IMR-90 (cell line): ENCODE measurements around the gene IL5RA. TPM values are rescaled to one million over a fixed set of nuclear protein-coding genes. Genes with fewer than 3 reads are reported as not detected.

Experiments used
- ATAC-seq: fragments of 200-7000 bp; cut with Tn5 transposase; 2 replicates; pipeline ENCODE4 v1.9.1; 2020; ENCODE audit warnings: low read depth, mild to moderate bottlenecking, moderate library complexity
- Bru-seq: library from RNA; stranded (reverse); fragments of 400-500 nt; gene quantifications from one replicate; lab custom pipeline; 2021; lab: Mats Ljungman, UMichigan
- BruChase-seq, 2 experiments: library from RNA; stranded (reverse); fragments of 400-500 nt; gene quantifications; one replicate each; lab custom pipeline; 2021; lab: Mats Ljungman, UMichigan
- BruUV-seq: library from RNA; stranded (reverse); fragments of 400-500 nt; replicated peaks from 2 replicates; lab custom pipeline; 2021; lab: Mats Ljungman, UMichigan
- CTCF ChIA-PET: fragments of 300-600 bp; formaldehyde crosslinking; extraction: SDS; loops from one replicate; lab custom pipeline; 2021; ENCODE audit warnings: antibody characterized with exemption; lab: Yijun Ruan, JAX
- POLR2A ChIA-PET: fragments of 300-600 bp; sonication (Branson Sonifier 250); formaldehyde crosslinking; loops from one replicate; lab custom pipeline; 2022; ENCODE audit warnings: antibody characterized with exemption; ENCODE audit not compliant: unreplicated experiment; lab: Charles Lee
- DNase-seq: peaks from one replicate; pipeline ENCODE4 v3.0.0; 2013
- H2AFZ ChIP-seq: replicated peaks from 2 replicates; pipeline ENCODE3; 2013; ENCODE audit warnings: low read length, mild to moderate bottlenecking; ENCODE audit not compliant: poor library complexity
- H2AK5ac ChIP-seq: 2 replicates; pipeline ENCODE4 v1.6.1; 2013; ENCODE audit warnings: low read depth, low read length, inconsistent platforms
- H2AK9ac ChIP-seq: replicated peaks from 2 replicates; pipeline ENCODE3; 2013; ENCODE audit warnings: mild to moderate bottlenecking, low read depth, low read length, moderate library complexity; ENCODE audit not compliant: poor library complexity
- H2BK120ac ChIP-seq: 2 replicates; pipeline ENCODE4 v1.6.1; 2013; ENCODE audit warnings: low read depth, low read length, inconsistent platforms
- H2BK15ac ChIP-seq: 3 replicates; pipeline ENCODE4 v1.6.1; 2013; ENCODE audit warnings: low read depth, low read length, inconsistent platforms
- H2BK20ac ChIP-seq: 2 replicates; pipeline ENCODE4 v1.6.1; 2013; ENCODE audit warnings: low read depth, mild to moderate bottlenecking, inconsistent platforms, low read length, moderate library complexity
- H2BK5ac ChIP-seq: 2 replicates; pipeline ENCODE4 v1.6.1; 2013; ENCODE audit warnings: mild to moderate bottlenecking, low read depth, low read length, inconsistent platforms; ENCODE audit not compliant: poor library complexity, severe bottlenecking
- H3K14ac ChIP-seq: replicated peaks from 2 replicates; pipeline ENCODE4 v1.6.1; 2013; ENCODE audit warnings: low read depth, low read length, inconsistent platforms
- H3K18ac ChIP-seq: 2 replicates; pipeline ENCODE4 v1.6.1; 2013; ENCODE audit warnings: low read depth, low read length, control low read depth
- H3K23ac ChIP-seq: 2 replicates; pipeline ENCODE4 v1.6.1; 2013; ENCODE audit warnings: low read depth, low read length, inconsistent platforms
- H3K27ac ChIP-seq: 2 replicates; pipeline ENCODE4 v1.5.1; 2013; ENCODE audit warnings: mild to moderate bottlenecking, control low read depth, low read length; ENCODE audit not compliant: insufficient read depth
- H3K27me3 ChIP-seq: 2 replicates; pipeline ENCODE4 v1.6.1; 2013; ENCODE audit warnings: low read length; ENCODE audit not compliant: control insufficient read depth, insufficient read depth
- H3K36me3 ChIP-seq: 2 replicates; pipeline ENCODE4 v1.6.1; 2013; ENCODE audit warnings: low read length, mixed read lengths; ENCODE audit not compliant: control insufficient read depth, insufficient read depth
- H3K4ac ChIP-seq: 2 replicates; pipeline ENCODE4 v1.6.1; 2013; ENCODE audit warnings: low read depth, low read length, inconsistent platforms
- H3K4me1 ChIP-seq: 2 replicates; pipeline ENCODE4 v1.6.1; 2013; ENCODE audit warnings: low read length, mixed read lengths; ENCODE audit not compliant: control insufficient read depth, insufficient read depth
- H3K4me2 ChIP-seq: 2 replicates; pipeline ENCODE4 v1.6.1; 2013; ENCODE audit warnings: low read depth, mild to moderate bottlenecking, control low read depth, low read length, moderate library complexity
- H3K4me3 ChIP-seq: 2 replicates; pipeline ENCODE4 v1.5.1; 2013; ENCODE audit warnings: low read depth, mild to moderate bottlenecking, control low read depth, low read length, moderate library complexity; ENCODE audit not compliant: insufficient read depth
- H3K56ac ChIP-seq: 2 replicates; pipeline ENCODE4 v1.6.1; 2013; ENCODE audit warnings: low read length, inconsistent platforms; ENCODE audit not compliant: insufficient read depth; ENCODE audit errors: extremely low read depth
- H3K79me1 ChIP-seq, 2 experiments: 2 replicates each; pipeline ENCODE4 v1.6.1; 2013; ENCODE audit warnings: low read length in 2 of 2, inconsistent platforms in 1 of 2, low read depth in 1 of 2
- H3K9ac ChIP-seq: 2 replicates; pipeline ENCODE4 v1.6.1; 2013; ENCODE audit warnings: low read depth, low read length, control low read depth
- H3K9me1 ChIP-seq: 2 replicates; pipeline ENCODE4 v1.6.1; 2013; ENCODE audit warnings: low read length, inconsistent platforms; ENCODE audit not compliant: insufficient read depth
- H3K9me3 ChIP-seq: 2 replicates; pipeline ENCODE4 v1.6.1; 2013; ENCODE audit warnings: low read length; ENCODE audit not compliant: control insufficient read depth, insufficient read depth
- H4K20me1 ChIP-seq: 2 replicates; pipeline ENCODE4 v1.6.1; 2013; ENCODE audit warnings: low read length, inconsistent platforms; ENCODE audit not compliant: insufficient read depth
- H4K5ac ChIP-seq: 2 replicates; pipeline ENCODE4 v1.6.1; 2013; ENCODE audit warnings: mild to moderate bottlenecking, low read depth, low read length, control low read depth
- H4K8ac ChIP-seq, 2 experiments: 2 replicates each; pipeline ENCODE4 v1.6.1; 2013; ENCODE audit warnings: low read depth in 2 of 2, low read length in 2 of 2, control low read depth in 1 of 2, inconsistent platforms in 1 of 2
- H4K91ac ChIP-seq: 2 replicates; pipeline ENCODE4 v1.6.1; 2013; ENCODE audit warnings: low read depth, low read length, inconsistent platforms; ENCODE audit not compliant: insufficient read depth
- CEBPB ChIP-seq: IDR thresholded peaks from 2 replicates; pipeline ENCODE4 v1.6.1; 2012; ENCODE audit warnings: low read depth, low read length, improper control_type of control experiment
- MAZ ChIP-seq: IDR thresholded peaks from 2 replicates; pipeline ENCODE4 v1.6.1; 2012; ENCODE audit warnings: low read depth, mild to moderate bottlenecking, low read length, improper control_type of control experiment, moderate library complexity, borderline replicate concordance
- RCOR1 ChIP-seq: IDR thresholded peaks from 2 replicates; pipeline ENCODE4 v1.6.1; 2012; ENCODE audit warnings: mild to moderate bottlenecking, low read length, improper control_type of control experiment; ENCODE audit not compliant: insufficient replicate concordance
- SMC3 ChIP-seq: fragments of 150-350 bp; IDR thresholded peaks from 2 replicates; pipeline ENCODE4 v1.6.1; 2016; ENCODE audit warnings: low read depth, mild to moderate bottlenecking, antibody characterized with exemption, low read length, moderate library complexity
- WGBS, 2 experiments: methylation state at CpG; one replicate each; pipeline versions ENCODE4 v1.1.5 to v1.1.7; 2013; ENCODE audit warnings: missing lambda C conversion rate in 2 of 2; ENCODE audit not compliant: insufficient read length in 1 of 2; ENCODE audit errors: extremely low coverage in 2 of 2; 5-methylcytosine and 5-hydroxymethylcytosine counted together
- dilution Hi-C: fragments of 300-500 bp; cut with HindIII; formaldehyde crosslinking; loops from one replicate; pipeline ENCODE4 v1.14.3; 2018; ENCODE audit warnings: low sequenced_read_pairs; ENCODE audit not compliant: unreplicated experiment
- in situ Hi-C: fragments of 300-500 bp; cut with MboI; formaldehyde crosslinking; loops from 3 replicates; pipeline ENCODE4 v1.14.3; 2019; ENCODE audit warnings: low sequenced_read_pairs, inconsistent platforms, mixed read lengths
- intact Hi-C: fragments of 100-400 bp; cut with micrococcal nuclease; formaldehyde crosslinking; loops from 2 replicates; pipeline ENCODE4 v1.10.0; 2022
- long read RNA-seq: library from polyadenylated mRNA; unstranded; transcript quantifications from one replicate; pipeline ENCODE4 v2.0.0, GENCODE V29; 2021; ENCODE audit not compliant: unreplicated experiment
- polyA plus RNA-seq, 3 experiments: library from polyadenylated mRNA; depleted of rRNA; stranded (reverse); fragments of >200 nt; gene quantifications; 2 replicates each; pipeline ENCODE4 v1.2.3, GENCODE V29; 2012; ENCODE audit warnings: low replicate concordance in 1 of 3
- total RNA-seq: library from RNA; depleted of rRNA; stranded (reverse); fragments of >200 nt; gene quantifications from 2 replicates; pipeline ENCODE4 v1.2.3, GENCODE V29; 2012; rRNA removed

Gene IL5RA, protein sequence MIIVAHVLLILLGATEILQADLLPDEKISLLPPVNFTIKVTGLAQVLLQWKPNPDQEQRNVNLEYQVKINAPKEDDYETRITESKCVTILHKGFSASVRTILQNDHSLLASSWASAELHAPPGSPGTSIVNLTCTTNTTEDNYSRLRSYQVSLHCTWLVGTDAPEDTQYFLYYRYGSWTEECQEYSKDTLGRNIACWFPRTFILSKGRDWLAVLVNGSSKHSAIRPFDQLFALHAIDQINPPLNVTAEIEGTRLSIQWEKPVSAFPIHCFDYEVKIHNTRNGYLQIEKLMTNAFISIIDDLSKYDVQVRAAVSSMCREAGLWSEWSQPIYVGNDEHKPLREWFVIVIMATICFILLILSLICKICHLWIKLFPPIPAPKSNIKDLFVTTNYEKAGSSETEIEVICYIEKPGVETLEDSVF
- total RNA-seq, result not detected in 2 replicates
- polyA plus RNA-seq (2012; rRNA removed), result not detected in 2 replicates
- polyA plus RNA-seq (2012; cell fraction: cytosol; rRNA removed), result not detected in 2 replicates
- not detected in 2 replicates for polyA plus RNA-seq (2012; cell fraction: nucleus; rRNA removed; ENCODE audit: low replicate concordance)
- percentile 2 among the genes with signal in this experiment for Bru-seq, nascent RNA
- percentile 2 among the genes with signal in this experiment for BruChase-seq, experiment 1, labeled RNA remaining after a 6-hour chase
- percentile 2 among the genes with signal in this experiment for BruChase-seq, experiment 2, labeled RNA remaining after a 2-hour chase
- long read RNA-seq, result 0 reads

DNA sequence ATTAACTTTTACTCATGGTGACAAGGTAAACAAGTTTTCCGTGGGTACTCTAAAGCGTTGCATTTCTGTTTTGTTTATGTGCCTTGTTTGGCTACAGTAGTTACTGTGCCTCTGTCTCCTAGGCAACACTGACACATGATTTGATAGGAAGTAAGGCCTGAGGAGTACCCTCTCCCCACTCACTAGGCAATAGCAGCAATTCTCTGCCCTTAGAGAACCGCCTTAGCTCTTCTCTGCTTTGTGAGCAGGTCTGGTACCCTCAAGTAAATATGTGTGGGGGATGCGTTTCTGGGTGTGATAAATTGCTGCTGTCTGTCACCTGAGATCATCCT is at the start of gene IL5RA:
Gene IL5RA (minus strand): TSS at position 76 of the 332 bp plus-strand sequence. CDS start 5,390 bp downstream, outside the sequence.
- no CpG with 5 or more reads among the region's 4 CpGs for WGBS, 2 experiments
- Histone ChIP-seq H4K8ac (0 out of 4 replicates have a peak within 1 kb of the TSS, but pooled peaks of 1 of the 2 experiments have one; percentile 41), H2BK5ac (no peak within 1 kb of the TSS), H2AK5ac (no peak within 1 kb of the TSS), H2AFZ (no peak within 1 kb of the TSS), H3K27ac (no peak within 1 kb of the TSS), H3K4me3 (no peak within 1 kb of the TSS; the same call in 1 of the 2 replicates), H2BK15ac (no peak within 1 kb of the TSS), H3K79me1 (no peaks in the 10 kb centered on the region), H3K9me3 (no peaks in the 10 kb centered on the region), H3K18ac (no peak within 1 kb of the TSS), H3K9ac (no peak within 1 kb of the TSS), H3K4ac (no peak within 1 kb of the TSS), H3K56ac (no peak within 1 kb of the TSS), H2BK20ac (no peak within 1 kb of the TSS), H4K5ac (no peak within 1 kb of the TSS), H3K36me3 (no peaks in the 10 kb centered on the region), H2BK120ac (no peak within 1 kb of the TSS), H2AK9ac (no peak within 1 kb of the TSS), H3K27me3 (no peaks in the 10 kb centered on the region), H3K14ac (no peak within 1 kb of the TSS), H4K91ac (no peak within 1 kb of the TSS), H4K20me1 (no peaks in the 10 kb centered on the region), H3K23ac (no peak within 1 kb of the TSS), H3K4me1 (no peaks in the 10 kb centered on the region), H3K4me2 (peak within 1 kb of the TSS; percentile 36), H3K9me1 (no peaks in the 10 kb centered on the region)
- peak; percentile 59 for ATAC-seq
- in situ Hi-C loops, result no loop called here
- no peak for TF ChIP-seq SMC3
- no peak for TF ChIP-seq RCOR1
- no peak for TF ChIP-seq CEBPB
- TF ChIP-seq MAZ, result no peak
- ChIA-PET POLR2A (no interaction called here), CTCF (no interaction called here)
- intact Hi-C loops, result no loop called here
- BruUV-seq, result no TSS peak
- dilution Hi-C loops, result no loop called here
- no peak for DNase-seq
